Muscle of leg (tissue), 11 donors: Measurements from ENCODE around the gene ARHGAP18. TPM values are rescaled to one million over a fixed set of nuclear protein-coding genes. Genes with fewer than 3 reads are reported as not detected.
A peak's percentile ranks its signal among the peaks of the same experiment; 100 is the strongest.

Source experiments
- DNase-seq: peaks from one replicate; pipeline ENCODE4 v3.0.0; 2013
- H3K27ac ChIP-seq: one replicate; pipeline ENCODE4 v1.5.1; 2013; ENCODE audit warnings: mild to moderate bottlenecking, low read length, control low read depth
- H3K27me3 ChIP-seq: one replicate; pipeline ENCODE4 v1.6.1; 2013; ENCODE audit warnings: low read length; ENCODE audit not compliant: control insufficient read depth, insufficient read depth
- H3K36me3 ChIP-seq: one replicate; pipeline ENCODE4 v1.6.1; 2013; ENCODE audit warnings: low read length; ENCODE audit not compliant: control insufficient read depth, insufficient read depth
- H3K4me1 ChIP-seq: one replicate; pipeline ENCODE4 v1.6.1; 2013; ENCODE audit warnings: low read length; ENCODE audit not compliant: control insufficient read depth, insufficient read depth
- H3K4me3 ChIP-seq: one replicate; pipeline ENCODE4 v1.5.1; 2013; ENCODE audit warnings: low read length, control low read depth
- H3K9me3 ChIP-seq: replicated peaks from 2 replicates; pipeline ENCODE4 v1.6.1; 2013; ENCODE audit warnings: low read depth, low read length; ENCODE audit not compliant: control insufficient read depth
- WGBS: methylation state at CpG from one replicate; pipeline ENCODE4 v1.1.5; 2013; ENCODE audit warnings: missing lambda C conversion rate; ENCODE audit not compliant: insufficient coverage; 5-methylcytosine and 5-hydroxymethylcytosine counted together
- polyA plus RNA-seq, 8 donors: library from polyadenylated mRNA; unstranded; fragments of 120-200 nt; gene quantifications; one replicate each; pipeline versions ENCODE4 v1.2.1 to v1.2.3, GENCODE V29; 2013; ENCODE audit warnings: inconsistent platforms in 1 of 8, low replicate concordance in 1 of 8; ENCODE audit not compliant: insufficient read length in 8 of 8, insufficient read depth in 1 of 8
- total RNA-seq: library from RNA; stranded (reverse); fragments of 120-200 nt; gene quantifications from one replicate; pipeline ENCODE4 v1.2.4, GENCODE V29; 2013

ARHGAP18 gene
- total and polyA plus RNA-seq, 9 donors: 14.2 to 22.8 (median 18.5) TPM

- Histone ChIP-seq H3K4me1 (peaks cover 10% of the 10 kb centered on the region), H3K4me3 (no peak overlapping the region), H3K36me3 (peaks cover 2% of the 10 kb centered on the region), H3K27ac (peak overlapping the region; percentile 90), H3K9me3 (no peaks in the 10 kb centered on the region), H3K27me3 (no peaks in the 10 kb centered on the region)
- WGBS: 25% methylated on average over 2 of the region's 3 CpGs
- peak; percentile 80 for DNase-seq
Observed at GRCh38 chr6:129608886-129609537, 101.0 kb downstream of the ARHGAP18 start.

DNA sequence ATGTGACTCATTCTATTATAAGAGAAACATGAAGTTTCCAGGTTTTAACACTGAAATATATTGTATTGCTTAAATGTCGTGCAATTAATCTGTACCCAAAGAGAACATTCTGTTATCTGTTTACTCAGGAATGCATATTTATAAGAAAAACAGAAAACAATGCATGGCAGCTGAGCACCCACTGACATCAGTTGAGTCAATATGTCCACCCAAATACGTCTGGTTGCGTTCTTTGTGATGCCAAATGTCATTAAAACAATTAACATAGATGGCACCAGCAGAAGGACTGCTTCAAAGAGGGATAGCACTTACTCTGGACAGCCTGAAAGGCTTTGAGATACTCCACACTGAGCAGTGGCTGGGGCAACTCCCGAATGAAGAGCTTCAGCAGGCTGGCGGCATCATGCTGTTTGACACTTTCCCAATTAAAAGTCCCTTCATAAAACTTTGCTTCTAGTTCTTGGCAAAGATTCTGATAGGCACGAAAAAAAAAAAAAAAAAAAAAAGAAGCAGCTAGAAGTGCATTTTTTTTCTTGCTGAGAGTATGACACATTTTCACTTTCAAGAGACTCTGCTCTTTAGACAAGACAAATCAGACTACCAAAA is 102.3 kb downstream of the ARHGAP18 start:
- peaks cover 2% of the 10 kb centered on the region for H3K36me3 ChIP-seq
- 85% methylated on average over 2 of the region's 6 CpGs for whole genome bisulfite sequencing
- peak overlapping the region; percentile 38 for H3K27ac ChIP-seq
- peaks cover 10% of the 10 kb centered on the region for H3K4me1 ChIP-seq
- H3K9me3 ChIP-seq: no peaks in the 10 kb centered on the region
- no peaks in the 10 kb centered on the region for H3K27me3 ChIP-seq
- H3K4me3 ChIP-seq: no peak overlapping the region
- DNase-seq: peak; percentile 33

DNA sequence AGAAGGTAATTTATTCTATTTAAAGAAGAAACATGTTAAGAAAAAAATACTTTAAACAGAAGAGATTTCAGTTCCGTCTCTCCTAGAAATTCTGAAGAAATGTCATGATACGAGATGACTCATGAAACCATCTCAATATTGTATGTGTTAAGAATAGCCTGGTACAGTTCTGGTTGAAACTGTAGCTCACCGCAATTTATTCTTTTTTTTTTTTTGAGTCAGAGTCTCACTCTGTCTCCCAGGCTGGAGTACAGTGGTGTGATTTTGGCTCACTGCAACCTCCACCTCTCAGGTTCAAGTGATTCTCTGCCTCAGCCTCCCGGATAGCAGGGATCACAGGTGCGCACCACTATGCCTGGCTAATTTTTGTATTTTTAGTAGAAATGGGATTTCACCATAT is 103.3 kb downstream of the ARHGAP18 start:
- no peak overlapping the region for H3K27ac ChIP-seq
- H3K4me1 ChIP-seq: peaks cover 10% of the 10 kb centered on the region
- H3K4me3 ChIP-seq: no peak overlapping the region
- H3K27me3 ChIP-seq: no peaks in the 10 kb centered on the region
- no CpG with 5 or more reads among the region's 5 CpGs for WGBS
- peaks cover 2% of the 10 kb centered on the region for H3K36me3 ChIP-seq
- DNase-seq: no peak
- H3K9me3 ChIP-seq: no peaks in the 10 kb centered on the region

- Histone ChIP-seq H3K9me3 (no peaks in the 10 kb centered on the region), H3K27ac (peak overlapping the region; percentile 18), H3K4me3 (no peak overlapping the region), H3K4me1 (peaks cover 10% of the 10 kb centered on the region), H3K36me3 (peaks cover 2% of the 10 kb centered on the region), H3K27me3 (no peaks in the 10 kb centered on the region)
- DNase-seq: peak; percentile 83
- WGBS: 64% methylated on average over 3 of the region's 7 CpGs
Observed at GRCh38 chr6:129605967-129606366, 104.0 kb downstream of the ARHGAP18 start.

GRCh38 chr6:129605095-129605494 is 104.9 kb downstream of the ARHGAP18 start:
- Histone ChIP-seq H3K4me3 (no peak overlapping the region), H3K36me3 (peaks cover 2% of the 10 kb centered on the region), H3K9me3 (no peaks in the 10 kb centered on the region), H3K27me3 (no peaks in the 10 kb centered on the region), H3K27ac (no peak overlapping the region), H3K4me1 (peaks cover 7% of the 10 kb centered on the region)
- DNase-seq: no peak
- no CpG with 5 or more reads among the region's 1 CpG for WGBS

- Histone ChIP-seq H3K4me1 (peaks cover 5% of the 10 kb centered on the region), H3K9me3 (no peaks in the 10 kb centered on the region), H3K27ac (no peak overlapping the region), H3K27me3 (no peaks in the 10 kb centered on the region), H3K36me3 (peaks cover 2% of the 10 kb centered on the region), H3K4me3 (no peak overlapping the region)
- no peak for DNase-seq
- whole genome bisulfite sequencing: 83% methylated on average over 2 of the region's 4 CpGs
Observed at GRCh38 chr6:129604321-129604720, 105.7 kb downstream of the ARHGAP18 start.

GRCh38 chr6:129603741-129604140 is 106.2 kb downstream of the ARHGAP18 start:
- no peaks in the 10 kb centered on the region for H3K9me3 ChIP-seq
- H3K27me3 ChIP-seq: no peaks in the 10 kb centered on the region
- H3K4me3 ChIP-seq: no peak overlapping the region
- peak; percentile 37 for DNase-seq
- WGBS: no CpG with 5 or more reads among the region's 2 CpGs
- H3K27ac ChIP-seq: no peak overlapping the region
- H3K4me1 ChIP-seq: no peaks in the 10 kb centered on the region
- peaks cover 2% of the 10 kb centered on the region for H3K36me3 ChIP-seq

DNA sequence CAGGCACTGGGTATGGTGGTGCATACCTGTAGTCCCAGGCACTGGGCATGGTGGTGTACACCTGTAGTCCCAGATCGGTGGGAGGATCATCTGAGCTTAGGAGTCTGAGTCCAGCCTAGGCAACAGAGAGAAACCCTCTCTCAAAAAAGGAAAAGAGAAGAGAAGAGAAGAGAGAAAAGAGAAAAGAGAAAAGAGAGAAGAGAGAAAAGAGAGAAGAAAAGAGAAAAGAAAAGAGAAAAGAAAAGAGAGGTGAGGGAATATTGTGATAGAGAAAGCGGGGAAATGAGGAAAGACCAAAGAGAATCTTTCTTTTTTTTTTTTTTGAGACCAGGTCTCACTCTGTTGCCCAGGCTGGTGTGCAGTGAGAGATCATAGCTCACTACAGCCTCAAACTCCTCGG is 108.7 kb downstream of the ARHGAP18 start:
- 100% methylated on average over 1 of the region's 3 CpGs for WGBS
- H3K27ac ChIP-seq: no peak overlapping the region
- peaks cover 4% of the 10 kb centered on the region for H3K36me3 ChIP-seq
- no peaks in the 10 kb centered on the region for H3K27me3 ChIP-seq
- no peaks in the 10 kb centered on the region for H3K9me3 ChIP-seq
- H3K4me3 ChIP-seq: no peak overlapping the region
- DNase-seq: no peak
- H3K4me1 ChIP-seq: no peaks in the 10 kb centered on the region

- peaks cover 6% of the 10 kb centered on the region for H3K36me3 ChIP-seq
- WGBS: 79% methylated on average over 4 of the region's 5 CpGs
- no peak overlapping the region for H3K4me3 ChIP-seq
Observed at GRCh38 chr6:129599467-129599866, 110.5 kb downstream of the ARHGAP18 start.

GRCh38 chr6:129598244-129599187 is 111.5 kb downstream of the ARHGAP18 start:
- peak; percentile 88 for DNase-seq
- Histone ChIP-seq H3K36me3 (peaks cover 8% of the 10 kb centered on the region), H3K9me3 (no peaks in the 10 kb centered on the region), H3K27ac (no peak overlapping the region), H3K27me3 (no peaks in the 10 kb centered on the region), H3K4me1 (no peaks in the 10 kb centered on the region), H3K4me3 (no peak overlapping the region)
- no CpG with 5 or more reads among the region's 6 CpGs for WGBS

More at GRCh38 chr6:129599467-129599866, 110.5 kb downstream of the ARHGAP18 start:
- Histone ChIP-seq H3K4me1 (no peaks in the 10 kb centered on the region), H3K9me3 (no peaks in the 10 kb centered on the region), H3K27ac (no peak overlapping the region), H3K27me3 (no peaks in the 10 kb centered on the region)
- DNase-seq: no peak
